Measurements from ENCODE around the gene DPP9.

- TF ChIP-seq, protein P1, sequence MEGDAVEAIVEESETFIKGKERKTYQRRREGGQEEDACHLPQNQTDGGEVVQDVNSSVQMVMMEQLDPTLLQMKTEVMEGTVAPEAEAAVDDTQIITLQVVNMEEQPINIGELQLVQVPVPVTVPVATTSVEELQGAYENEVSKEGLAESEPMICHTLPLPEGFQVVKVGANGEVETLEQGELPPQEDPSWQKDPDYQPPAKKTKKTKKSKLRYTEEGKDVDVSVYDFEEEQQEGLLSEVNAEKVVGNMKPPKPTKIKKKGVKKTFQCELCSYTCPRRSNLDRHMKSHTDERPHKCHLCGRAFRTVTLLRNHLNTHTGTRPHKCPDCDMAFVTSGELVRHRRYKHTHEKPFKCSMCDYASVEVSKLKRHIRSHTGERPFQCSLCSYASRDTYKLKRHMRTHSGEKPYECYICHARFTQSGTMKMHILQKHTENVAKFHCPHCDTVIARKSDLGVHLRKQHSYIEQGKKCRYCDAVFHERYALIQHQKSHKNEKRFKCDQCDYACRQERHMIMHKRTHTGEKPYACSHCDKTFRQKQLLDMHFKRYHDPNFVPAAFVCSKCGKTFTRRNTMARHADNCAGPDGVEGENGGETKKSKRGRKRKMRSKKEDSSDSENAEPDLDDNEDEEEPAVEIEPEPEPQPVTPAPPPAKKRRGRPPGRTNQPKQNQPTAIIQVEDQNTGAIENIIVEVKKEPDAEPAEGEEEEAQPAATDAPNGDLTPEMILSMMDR (IDR thresholded peaks at IDR 0.05; ENCODE audit: low read depth, low read length, poor library complexity, severe bottlenecking): no peak
- TF ChIP-seq EZH2phosphoT487 (IDR thresholded peaks at IDR 0.05; ENCODE audit: borderline replicate concordance, low read length): no peak
These were observed 71.6 kb downstream of the DPP9 start for GRCh38 chr19:4652075-4652474.

All from DOHH2 (cell line).